ENCODE data around the gene DIO2. TPM values are rescaled to one million over a fixed set of nuclear protein-coding genes. Genes with fewer than 3 reads are reported as not detected.

DIO2 gene
- total RNA-seq, 2 experiments from 2014 or later, result 0.16 to 0.23 TPM

GRCh38 chr14:80150301-80150700 lies 61.0 kb downstream of the DIO2 start:
- Histone ChIP-seq H3K4me2 (ENCODE audit: low read length) (no peak overlapping the region), H3K4me1 (ENCODE audit: insufficient read depth, low read length, poor library complexity, severe bottlenecking) (no peaks in the 10 kb centered on the region), H3K79me2 (ENCODE audit: insufficient read depth, low read depth, low read length) (no peaks in the 10 kb centered on the region), H3K9me2 (ENCODE audit: insufficient read depth, low read length) (peaks cover 3% of the 10 kb centered on the region; the same call in 1 of the 2 replicates), H3K4me3 (ENCODE audit: low read depth, low read length, poor library complexity, severe bottlenecking) (no peak overlapping the region), H4K20me1 (ENCODE audit: insufficient read depth, low read length) (no peaks in the 10 kb centered on the region), H3K36me3 (ENCODE audit: insufficient read depth, low read length) (no peaks in the 10 kb centered on the region), H2AFZ (ENCODE audit: low read length) (no peak overlapping the region), H3K27ac (ENCODE audit: low read depth, low read length, poor library complexity, severe bottlenecking) (no peak overlapping the region), H3K9me3 (ENCODE audit: low read length) (no peaks in the 10 kb centered on the region)
- POLR2A ChIA-PET, result interaction anchor here (0.5 kb wide), 1 partner anchor 438 kb away, joined by 7 read pairs; no protein-coding TSS in a partner anchor
- intact Hi-C loops (cut with micrococcal nuclease; ENCODE audit: unreplicated experiment), result no loop called here
- no peak for DNase-seq (ENCODE audit: low spot score)
- CTCF ChIA-PET (ENCODE audit: unreplicated experiment), result no interaction called here
- TF ChIP-seq CTCF (conservative IDR thresholded peaks at IDR 0.05; ENCODE audit: low read length) (no peak), EZH2phosphoT487 (IDR thresholded peaks at IDR 0.05; ENCODE audit: borderline replicate concordance, low read depth, low read length) (no peak)
- no TSS peak for BruUV-seq (replicated peaks)

All from OCI-LY7 (cell line).